ENCODE data around the gene DEXI.

DEXI gene

DNA sequence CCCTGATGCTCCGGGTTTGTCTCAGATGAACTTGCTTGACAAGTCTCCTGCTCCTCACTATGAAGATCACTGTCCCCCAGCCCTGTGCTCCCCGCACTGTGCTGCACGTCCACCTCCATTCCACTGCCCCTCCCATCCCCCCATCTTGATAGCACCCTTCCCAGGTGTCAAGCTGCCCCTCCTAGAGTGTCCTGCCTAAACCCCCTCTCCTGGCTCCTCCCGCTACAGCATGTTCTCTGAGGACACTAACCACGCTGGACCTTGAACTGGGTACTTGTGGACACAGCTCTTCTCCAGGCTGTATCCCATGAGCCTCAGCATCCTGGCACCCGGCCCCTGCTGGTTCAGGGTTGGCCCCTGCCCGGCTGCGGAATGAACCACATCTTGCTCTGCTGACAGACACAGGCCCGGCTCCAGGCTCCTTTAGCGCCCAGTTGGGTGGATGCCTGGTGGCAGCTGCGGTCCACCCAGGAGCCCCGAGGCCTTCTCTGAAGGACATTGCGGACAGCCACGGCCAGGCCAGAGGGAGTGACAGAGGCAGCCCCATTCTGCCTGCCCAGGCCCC lies 18.5 kb downstream of the DEXI start:
- H3K27me3 Mint-ChIP-seq, result no peaks in the 10 kb centered on the region
- peaks cover 2 to 5% of the 10 kb centered on the region in 2 donors for H3K4me1 Mint-ChIP-seq (ENCODE audit: low read depth in 2 of 2)
- peaks cover 20% of the 10 kb centered on the region for H3K36me3 Mint-ChIP-seq (ENCODE audit: insufficient read depth)
- no peaks in the 10 kb centered on the region for H3K9me3 Mint-ChIP-seq
- no peak for DNase-seq
- no peak for ATAC-seq (replicated peaks)
- no peak overlapping the region for H3K4me3 Mint-ChIP-seq
- H3K27ac Mint-ChIP-seq, result peak overlapping the region; percentile 9 to 93

DNA sequence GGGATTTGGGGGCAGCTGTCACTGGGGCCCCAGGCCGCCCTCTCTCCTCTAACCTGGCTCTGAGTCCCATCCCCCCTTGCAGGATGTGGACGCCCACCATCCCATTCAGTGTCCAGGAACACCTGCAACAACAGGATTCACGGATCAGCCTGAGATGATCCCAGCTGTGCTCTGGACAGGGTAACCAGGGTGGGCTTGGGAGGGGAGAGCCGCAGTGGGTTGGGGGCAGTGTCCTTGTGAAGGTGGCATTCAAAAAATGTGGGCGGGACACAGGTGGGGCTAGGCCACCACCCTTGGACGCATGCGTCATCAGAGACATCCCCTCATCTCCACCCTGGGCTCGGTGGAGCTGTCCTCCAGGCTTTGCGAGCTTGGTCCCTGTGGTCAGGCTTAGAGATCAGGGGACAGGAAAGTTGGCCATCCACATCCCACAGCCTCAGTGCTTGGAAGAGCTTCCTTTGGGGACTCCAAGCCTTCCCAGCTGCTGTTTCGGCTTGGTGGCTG lies 19.1 kb downstream of the DEXI start:
- H3K27me3 Mint-ChIP-seq, result no peaks in the 10 kb centered on the region
- no peak for DNase-seq
- H3K4me3 Mint-ChIP-seq, result no peak overlapping the region
- no peak overlapping the region for H3K27ac Mint-ChIP-seq
- H3K9me3 Mint-ChIP-seq, result no peaks in the 10 kb centered on the region
- no peak for ATAC-seq (replicated peaks)
- H3K4me1 Mint-ChIP-seq (ENCODE audit: low read depth in 2 of 2), result peaks cover 4 to 8% of the 10 kb centered on the region in 2 donors
- peaks cover 22% of the 10 kb centered on the region for H3K36me3 Mint-ChIP-seq (ENCODE audit: insufficient read depth)

DNA sequence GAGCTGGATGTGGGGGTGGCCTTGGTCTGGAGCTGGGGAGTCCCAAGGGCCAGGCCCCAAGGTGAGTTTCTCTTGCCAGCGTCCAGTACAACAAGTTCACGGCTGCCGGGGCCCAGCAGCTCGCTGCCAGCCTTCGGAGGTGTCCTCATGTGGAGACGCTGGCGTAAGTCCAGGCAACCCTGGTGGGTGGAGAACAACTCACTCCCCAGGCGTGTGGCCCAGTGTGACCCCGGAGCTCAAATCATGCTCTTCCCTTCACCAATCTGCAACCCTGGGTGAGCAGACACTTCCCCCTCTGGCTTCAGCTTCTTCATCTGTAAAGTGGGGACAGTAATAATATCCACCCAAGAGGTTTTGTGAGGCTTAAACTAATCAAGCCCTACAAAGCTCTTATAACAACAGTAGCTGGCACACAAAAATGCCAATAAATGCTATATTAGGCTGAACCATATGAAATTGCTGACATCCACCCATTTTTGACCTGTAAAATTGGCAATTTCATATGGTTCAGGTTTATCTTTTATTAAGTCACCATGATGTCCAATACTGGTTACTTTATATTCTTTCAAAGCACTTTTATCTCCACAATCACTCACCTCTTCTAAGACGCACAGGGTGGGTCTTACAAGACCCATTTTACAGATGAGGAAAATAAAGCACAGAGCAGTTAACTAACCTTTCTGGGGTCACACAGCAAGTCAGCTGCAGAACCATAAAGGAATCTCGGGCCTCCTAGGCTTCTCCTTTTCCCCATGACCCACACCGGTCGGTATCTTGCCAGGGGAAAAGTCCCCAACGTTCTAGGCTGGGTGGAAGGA lies 19.7 kb downstream of the DEXI start:
- no peak overlapping the region for H3K27ac Mint-ChIP-seq
- H3K9me3 Mint-ChIP-seq, result no peaks in the 10 kb centered on the region
- peaks cover 4 to 6% of the 10 kb centered on the region in 2 donors for H3K4me1 Mint-ChIP-seq (ENCODE audit: low read depth in 2 of 2)
- H3K36me3 Mint-ChIP-seq (ENCODE audit: insufficient read depth), result peaks cover 17% of the 10 kb centered on the region
- ATAC-seq (replicated peaks), result no peak
- no peaks in the 10 kb centered on the region for H3K27me3 Mint-ChIP-seq
- no peak for DNase-seq
- no peak overlapping the region for H3K4me3 Mint-ChIP-seq

DNA sequence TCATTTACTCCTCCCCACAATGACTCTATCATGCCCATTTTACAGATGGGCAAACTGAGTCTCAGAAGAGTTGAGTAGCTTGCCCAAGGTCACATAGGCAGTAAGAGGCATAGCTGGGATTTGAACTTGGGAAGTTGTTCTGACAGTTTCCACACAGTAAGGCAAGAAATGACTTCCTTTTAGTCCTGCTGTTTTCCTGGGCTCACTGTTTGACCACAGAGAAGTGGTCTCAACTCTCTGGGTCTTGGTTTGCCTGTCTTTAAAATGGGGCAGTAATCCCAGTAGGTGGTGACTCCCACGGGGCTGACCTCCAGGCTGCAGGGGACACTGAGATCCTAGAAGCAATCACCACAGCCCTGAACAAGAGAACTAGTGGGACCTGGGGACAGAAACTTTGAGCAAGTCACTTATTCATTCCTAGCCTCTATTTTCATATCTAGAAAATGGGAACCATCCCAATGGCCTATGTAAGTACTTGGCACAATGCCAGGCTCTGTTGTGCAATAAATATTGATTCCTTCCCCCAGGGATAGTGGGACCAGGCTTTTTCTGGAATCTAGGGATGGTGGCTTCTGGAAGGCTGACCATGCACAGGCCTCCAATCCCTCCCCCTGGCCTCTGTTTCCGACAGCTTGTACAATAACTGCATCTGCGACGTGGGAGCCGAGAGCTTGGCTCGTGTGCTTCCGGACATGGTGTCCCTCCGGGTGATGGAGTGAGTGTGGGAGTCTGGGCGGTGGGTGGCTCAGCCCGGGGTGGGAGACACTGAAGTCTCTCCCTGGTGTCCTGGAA lies 20.5 kb downstream of the DEXI start:
- DNase-seq (no peak), ATAC-seq (replicated peaks) (no peak)
- peaks cover 4% of the 10 kb centered on the region in 2 donors for H3K4me1 Mint-ChIP-seq (ENCODE audit: low read depth in 2 of 2)

DNA sequence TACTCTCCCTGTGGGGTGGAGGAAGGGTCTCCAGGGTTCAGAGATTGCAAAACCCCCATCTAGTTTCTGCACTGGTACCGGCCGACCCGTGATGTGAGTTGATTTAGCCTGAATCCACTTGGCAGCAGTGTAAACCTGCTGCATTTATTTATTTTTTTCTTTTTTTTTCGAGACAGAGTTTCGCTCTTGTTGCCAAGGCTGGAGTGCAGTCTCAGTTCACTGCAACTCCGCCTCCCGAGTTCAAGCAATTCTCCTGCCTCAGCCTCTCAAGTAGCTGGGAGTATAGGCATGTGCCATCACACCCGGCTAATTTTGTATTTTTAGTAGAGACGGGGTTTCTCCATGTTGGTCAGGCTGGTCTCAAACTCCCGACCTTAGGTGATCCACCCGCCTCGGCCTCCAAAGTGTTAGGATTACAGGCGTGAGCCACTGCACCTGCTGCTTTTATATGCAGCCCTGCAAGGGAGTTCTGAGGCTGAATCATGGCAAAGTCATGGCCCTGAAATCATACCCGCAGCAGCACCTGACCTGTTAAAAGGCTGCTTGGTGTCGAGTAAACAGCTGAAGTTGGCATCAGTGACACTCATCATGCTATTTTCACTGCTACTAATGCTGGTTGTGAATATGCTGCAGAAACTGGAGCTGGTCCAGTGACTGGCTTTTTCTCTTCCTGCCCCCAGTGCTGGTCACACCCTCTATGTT lies 21.4 kb downstream of the DEXI start:
- H3K27ac Mint-ChIP-seq, result no peak overlapping the region
- H3K9me3 Mint-ChIP-seq, result no peaks in the 10 kb centered on the region
- no peaks in the 10 kb centered on the region for H3K27me3 Mint-ChIP-seq
- H3K36me3 Mint-ChIP-seq (ENCODE audit: insufficient read depth), result peaks cover 9% of the 10 kb centered on the region
- DNase-seq (no peak), ATAC-seq (replicated peaks) (no peak)
- no peak overlapping the region for H3K4me3 Mint-ChIP-seq
- H3K4me1 Mint-ChIP-seq (ENCODE audit: low read depth in 2 of 2), result peaks cover 4% of the 10 kb centered on the region in 2 donors

More for the DNA sequence above, 20.5 kb downstream of the DEXI start:
- Mint-ChIP-seq H3K9me3 (no peaks in the 10 kb centered on the region), H3K27me3 (no peaks in the 10 kb centered on the region), H3K27ac (no peak overlapping the region), H3K4me3 (no peak overlapping the region), H3K36me3 (ENCODE audit: insufficient read depth) (peaks cover 12% of the 10 kb centered on the region)

DNA sequence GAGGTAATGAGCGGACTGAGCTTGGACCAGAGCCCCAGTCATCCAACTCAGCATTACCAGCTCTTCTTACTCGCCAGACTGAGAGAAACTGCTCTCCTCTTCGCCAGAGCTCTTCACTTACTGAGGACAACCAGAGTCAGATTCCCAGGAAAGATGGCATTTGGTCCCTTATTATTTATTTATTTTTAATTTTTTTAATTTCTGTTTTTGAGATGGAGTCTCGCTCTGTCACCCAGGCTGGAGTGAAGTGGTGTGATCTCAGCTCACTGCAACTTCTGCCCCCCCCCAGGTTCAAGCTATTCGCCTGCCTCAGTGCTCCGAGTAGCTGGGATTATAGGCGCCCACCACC lies 23.3 kb downstream of the DEXI start:
- Mint-ChIP-seq H3K27ac (no peak overlapping the region), H3K36me3 (ENCODE audit: insufficient read depth) (peaks cover 10% of the 10 kb centered on the region), H3K27me3 (no peaks in the 10 kb centered on the region), H3K4me3 (no peak overlapping the region), H3K9me3 (no peaks in the 10 kb centered on the region), H3K4me1 (ENCODE audit: low read depth in 2 of 2) (peaks cover 4 to 5% of the 10 kb centered on the region in 2 donors)
- no peak for ATAC-seq (replicated peaks)
- DNase-seq, result no peak

DNA sequence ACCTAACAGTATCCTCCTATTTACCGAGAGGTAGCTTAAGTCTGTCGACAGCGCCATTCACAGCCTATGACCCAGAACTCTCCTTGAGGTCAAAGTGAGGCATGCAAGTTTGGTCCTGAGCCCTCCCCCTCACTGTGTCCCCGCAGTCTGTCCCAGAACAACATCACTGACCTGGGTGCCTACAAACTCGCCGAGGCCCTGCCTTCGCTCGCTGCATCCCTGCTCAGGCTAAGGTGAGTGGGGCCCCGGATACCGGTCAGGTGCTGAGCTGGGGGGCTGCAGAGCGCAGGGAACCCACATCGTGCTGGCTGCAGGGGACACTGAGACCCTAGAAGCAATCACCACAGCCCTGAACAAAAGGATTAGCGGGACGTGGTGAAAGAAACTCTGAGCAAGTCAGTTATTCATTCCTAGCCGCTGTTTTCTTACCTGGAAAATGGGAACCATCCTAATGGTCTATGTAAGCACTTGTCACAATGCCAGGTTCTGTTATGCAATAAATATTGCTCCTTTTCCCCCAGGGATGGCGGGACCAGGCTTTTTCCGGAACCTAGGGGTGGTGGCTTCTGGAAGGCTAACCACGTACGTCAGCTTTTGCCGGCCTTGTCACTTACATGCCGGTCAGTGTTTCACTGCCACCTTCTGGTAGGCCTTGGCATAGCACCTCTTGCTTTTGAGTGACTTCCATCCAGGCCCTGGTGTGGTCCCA lies 23.8 kb downstream of the DEXI start:
- ATAC-seq (replicated peaks), result peak; percentile 82
- Mint-ChIP-seq H3K27ac (peak overlapping the region in 1 of 2 donors; percentile 35), H3K4me3 (no peak overlapping the region), H3K9me3 (no peaks in the 10 kb centered on the region), H3K27me3 (no peaks in the 10 kb centered on the region), H3K36me3 (ENCODE audit: insufficient read depth) (peaks cover 12% of the 10 kb centered on the region), H3K4me1 (ENCODE audit: low read depth in 2 of 2) (peaks cover 4 to 6% of the 10 kb centered on the region in 2 donors)
- peak; percentile 76 to 86 (median 77) for DNase-seq

DNA sequence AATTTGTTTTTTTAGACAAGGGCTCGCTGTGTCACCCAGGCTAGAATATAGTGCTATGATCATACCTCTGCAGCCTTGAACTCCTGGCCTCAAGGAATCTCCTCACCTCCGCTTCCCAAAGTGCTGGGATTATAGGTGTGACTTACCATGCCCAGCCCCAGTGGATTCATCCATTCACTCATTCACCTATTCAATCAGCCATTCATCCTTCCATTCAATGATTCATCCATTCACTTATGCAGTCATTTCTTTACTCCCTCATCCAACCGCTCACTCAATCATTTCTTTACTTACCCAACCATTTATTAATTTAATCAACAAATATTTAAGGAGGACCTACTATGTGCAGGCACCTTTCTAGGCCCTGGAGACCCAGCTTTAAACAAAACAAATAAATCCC lies 25.7 kb downstream of the DEXI start:
- Mint-ChIP-seq H3K27ac (peak overlapping the region in 1 of 2 donors; percentile 52), H3K9me3 (no peaks in the 10 kb centered on the region), H3K4me3 (no peak overlapping the region), H3K36me3 (ENCODE audit: insufficient read depth) (peaks cover 12% of the 10 kb centered on the region), H3K27me3 (no peaks in the 10 kb centered on the region), H3K4me1 (ENCODE audit: low read depth in 2 of 2) (peaks cover 4 to 6% of the 10 kb centered on the region in 2 donors)
- DNase-seq (no peak), ATAC-seq (replicated peaks) (no peak)

DNA sequence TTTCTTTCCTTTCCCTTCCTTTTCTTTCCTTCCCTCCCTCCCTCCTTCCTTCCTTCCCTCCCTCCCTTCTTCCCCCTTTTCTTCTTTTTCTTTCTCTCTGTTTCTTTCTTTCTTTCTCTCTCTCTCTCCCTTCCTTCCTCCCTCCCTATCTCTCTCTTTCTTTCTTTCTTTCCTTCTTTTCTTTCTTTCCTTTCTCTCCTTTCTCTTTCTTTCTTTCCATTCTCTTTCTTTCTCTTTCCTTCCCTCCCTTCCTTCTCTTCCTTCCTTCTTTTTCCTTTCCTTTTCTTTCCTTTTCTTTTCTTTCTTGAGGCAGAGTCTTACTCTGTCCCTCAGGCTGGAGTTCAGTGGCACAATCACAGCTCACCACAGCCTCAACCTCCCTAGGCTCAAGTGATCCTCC lies 31.0 kb downstream of the DEXI start:
- no peaks in the 10 kb centered on the region for H3K9me3 Mint-ChIP-seq
- peaks cover 3% of the 10 kb centered on the region for H3K36me3 Mint-ChIP-seq (ENCODE audit: insufficient read depth)
- ATAC-seq (replicated peaks) (no peak), DNase-seq (no peak)
- H3K27ac Mint-ChIP-seq, result no peak overlapping the region
- H3K4me1 Mint-ChIP-seq (ENCODE audit: low read depth in 2 of 2), result peaks cover 0 to 2% of the 10 kb centered on the region in 2 donors
- H3K4me3 Mint-ChIP-seq, result no peak overlapping the region
- H3K27me3 Mint-ChIP-seq, result no peaks in the 10 kb centered on the region

DNA sequence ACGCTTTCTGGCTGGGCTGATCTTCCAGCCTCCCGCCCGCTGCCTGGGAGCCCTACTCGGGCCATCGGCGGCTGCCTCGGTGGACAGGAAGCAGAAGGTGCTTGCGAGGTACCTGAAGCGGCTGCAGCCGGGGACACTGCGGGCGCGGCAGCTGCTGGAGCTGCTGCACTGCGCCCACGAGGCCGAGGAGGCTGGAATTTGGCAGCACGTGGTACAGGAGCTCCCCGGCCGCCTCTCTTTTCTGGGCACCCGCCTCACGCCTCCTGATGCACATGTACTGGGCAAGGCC lies 34.6 kb downstream of the DEXI start:
- Mint-ChIP-seq H3K27ac (no peak overlapping the region), H3K27me3 (no peaks in the 10 kb centered on the region), H3K9me3 (peaks cover 0 to 1% of the 10 kb centered on the region in 2 donors), H3K4me3 (no peak overlapping the region), H3K4me1 (ENCODE audit: low read depth in 2 of 2) (no peaks in the 10 kb centered on the region), H3K36me3 (ENCODE audit: insufficient read depth) (peaks cover 8% of the 10 kb centered on the region)
- ATAC-seq (replicated peaks) (no peak), DNase-seq (no peak)

DNA sequence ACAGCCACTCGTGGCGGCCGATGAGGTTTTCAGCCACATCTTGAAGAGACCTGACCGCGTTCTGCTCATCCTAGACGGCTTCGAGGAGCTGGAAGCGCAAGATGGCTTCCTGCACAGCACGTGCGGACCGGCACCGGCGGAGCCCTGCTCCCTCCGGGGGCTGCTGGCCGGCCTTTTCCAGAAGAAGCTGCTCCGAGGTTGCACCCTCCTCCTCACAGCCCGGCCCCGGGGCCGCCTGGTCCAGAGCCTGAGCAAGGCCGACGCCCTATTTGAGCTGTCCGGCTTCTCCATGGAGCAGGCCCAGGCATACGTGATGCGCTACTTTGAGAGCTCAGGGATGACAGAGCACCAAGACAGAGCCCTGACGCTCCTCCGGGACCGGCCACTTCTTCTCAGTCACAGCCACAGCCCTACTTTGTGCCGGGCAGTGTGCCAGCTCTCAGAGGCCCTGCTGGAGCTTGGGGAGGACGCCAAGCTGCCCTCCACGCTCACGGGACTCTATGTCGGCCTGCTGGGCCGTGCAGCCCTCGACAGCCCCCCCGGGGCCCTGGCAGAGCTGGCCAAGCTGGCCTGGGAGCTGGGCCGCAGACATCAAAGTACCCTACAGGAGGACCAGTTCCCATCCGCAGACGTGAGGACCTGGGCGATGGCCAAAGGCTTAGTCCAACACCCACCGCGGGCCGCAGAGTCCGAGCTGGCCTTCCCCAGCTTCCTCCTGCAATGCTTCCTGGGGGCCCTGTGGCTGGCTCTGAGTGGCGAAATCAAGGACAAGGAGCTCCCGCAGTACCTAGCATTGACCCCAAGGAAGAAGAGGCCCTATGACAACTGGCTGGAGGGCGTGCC lies 35.1 kb downstream of the DEXI start:
- no peak overlapping the region for H3K27ac Mint-ChIP-seq
- peaks cover 9% of the 10 kb centered on the region for H3K36me3 Mint-ChIP-seq (ENCODE audit: insufficient read depth)
- DNase-seq (no peak), ATAC-seq (replicated peaks) (no peak)
- H3K27me3 Mint-ChIP-seq, result no peaks in the 10 kb centered on the region
- no peak overlapping the region for H3K4me3 Mint-ChIP-seq
- peaks cover 0 to 2% of the 10 kb centered on the region in 2 donors for H3K9me3 Mint-ChIP-seq
- H3K4me1 Mint-ChIP-seq (ENCODE audit: low read depth in 2 of 2), result no peaks in the 10 kb centered on the region

DNA sequence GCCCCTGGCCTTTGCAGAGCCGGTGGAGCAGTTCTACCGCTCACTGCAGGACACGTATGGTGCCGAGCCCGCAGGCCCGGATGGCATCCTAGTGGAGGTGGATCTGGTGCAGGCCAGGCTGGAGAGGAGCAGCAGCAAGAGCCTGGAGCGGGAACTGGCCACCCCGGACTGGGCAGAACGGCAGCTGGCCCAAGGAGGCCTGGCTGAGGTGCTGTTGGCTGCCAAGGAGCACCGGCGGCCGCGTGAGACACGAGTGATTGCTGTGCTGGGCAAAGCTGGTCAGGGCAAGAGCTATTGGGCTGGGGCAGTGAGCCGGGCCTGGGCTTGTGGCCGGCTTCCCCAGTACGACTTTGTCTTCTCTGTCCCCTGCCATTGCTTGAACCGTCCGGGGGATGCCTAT lies 35.8 kb downstream of the DEXI start:
- H3K27me3 Mint-ChIP-seq, result no peaks in the 10 kb centered on the region
- ATAC-seq (replicated peaks), result no peak
- peaks cover 0 to 2% of the 10 kb centered on the region in 2 donors for H3K9me3 Mint-ChIP-seq
- no peaks in the 10 kb centered on the region for H3K4me1 Mint-ChIP-seq (ENCODE audit: low read depth in 2 of 2)
- no peak overlapping the region for H3K27ac Mint-ChIP-seq
- peaks cover 11% of the 10 kb centered on the region for H3K36me3 Mint-ChIP-seq (ENCODE audit: insufficient read depth)
- DNase-seq, result no peak
- no peak overlapping the region for H3K4me3 Mint-ChIP-seq
